B cell (primary cell): ENCODE results near the gene ANKRD65.

Source experiments
- CTCF ChIP-seq: fragments of 200-600 bp; IDR thresholded peaks from one replicate; pipeline ENCODE4 v1.8.0; 2022; ENCODE audit warnings: antibody characterized with exemption, mild to moderate bottlenecking
- EZH2 ChIP-seq: IDR thresholded peaks from 2 replicates; pipeline ENCODE4 v1.6.1; 2012; ENCODE audit warnings: borderline replicate concordance, low read depth, mild to moderate bottlenecking, moderate library complexity, low read length; ENCODE audit not compliant: insufficient read depth, poor library complexity, severe bottlenecking

DNA sequence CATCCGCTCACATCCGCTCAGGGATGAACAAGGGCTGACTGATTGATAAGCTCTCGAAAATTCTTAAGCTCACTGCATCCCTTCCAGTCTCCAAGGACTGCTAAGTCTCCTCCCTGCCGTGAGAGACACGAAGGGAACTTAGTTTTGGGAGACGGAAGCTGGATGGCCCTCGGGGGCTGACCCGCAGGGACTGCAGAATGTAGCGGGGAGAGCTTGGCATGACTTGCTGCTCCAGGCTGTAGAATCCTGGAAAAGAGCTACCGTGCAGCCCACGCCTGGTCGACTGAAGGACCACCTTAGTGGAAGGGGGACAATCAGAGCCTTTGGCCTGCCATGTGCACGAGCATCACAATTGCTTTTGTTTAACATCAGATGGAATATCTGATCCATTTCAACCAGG, 5.3 kb downstream of the ANKRD65 start:
- no peak for TF ChIP-seq CTCF
- TF ChIP-seq EZH2, result no peak
